WTC11 (cell line): ENCODE results near the gene PTPRU.

Source experiments
- CBFB ChIP-seq: sonication (generic); formaldehyde crosslinking; IDR thresholded peaks from 2 replicates; pipeline ENCODE4 v1.8.1; 2022; ENCODE audit warnings: mild to moderate bottlenecking, low read depth, missing genetic modification reagents
- CTCF ChIP-seq: fragments of 200-600 bp; IDR thresholded peaks from 2 replicates; pipeline ENCODE4 v1.8.0; 2022; ENCODE audit warnings: antibody characterized with exemption
- PREB ChIP-seq: sonication (generic); formaldehyde crosslinking; IDR thresholded peaks from 2 replicates; pipeline ENCODE4 v1.8.1; 2022; ENCODE audit warnings: mild to moderate bottlenecking, missing genetic modification reagents, moderate library complexity, borderline replicate concordance
- TP53 ChIP-seq: sonication (generic); formaldehyde crosslinking; IDR thresholded peaks from 2 replicates; pipeline ENCODE4 v1.8.1; 2023; ENCODE audit warnings: mild to moderate bottlenecking, missing genetic modification reagents
- ZNF281 ChIP-seq: sonication (generic); formaldehyde crosslinking; IDR thresholded peaks from 2 replicates; pipeline ENCODE4 v1.8.0; 2023; ENCODE audit warnings: mild to moderate bottlenecking, missing genetic modification reagents

- TF ChIP-seq ZNF281 (CRISPR knock-in tag), result no peak
- TF ChIP-seq TP53, result no peak
- TF ChIP-seq CBFB (CRISPR knock-in tag), result no peak
- no peak for TF ChIP-seq PREB (CRISPR knock-in tag)
- TF ChIP-seq CTCF, result no peak
These were observed 2.3 kb downstream of the PTPRU start for GRCh38 chr1:29238620-29239002.
